Esophagus muscularis mucosa (tissue), 4 donors: ENCODE results near the gene IL1RN.

Experiments used
- EP300 ChIP-seq: sonication (generic); formaldehyde crosslinking; IDR thresholded peaks from one replicate; pipeline ENCODE4 v1.6.1; 2017; ENCODE audit warnings: antibody characterized with exemption
- POLR2AphosphoS5 ChIP-seq, 2 donors: sonication (generic); formaldehyde crosslinking; IDR thresholded peaks; one replicate each; pipeline ENCODE4 v1.6.1; 2017; ENCODE audit warnings: antibody characterized with exemption in 2 of 2
- TF ChIP-seq, protein P1 (sequence below), 3 experiments: fragments of 200-600 bp in 2 of 3; fragments of 450-650 bp in 1 of 3; sonication (generic) in 2 of 3; IDR thresholded peaks; one replicate each; pipeline ENCODE4 v1.5.1; 2017 to 2019; ENCODE audit warnings: antibody characterized with exemption in 3 of 3, mild to moderate bottlenecking in 2 of 3, moderate library complexity in 1 of 3

DNA sequence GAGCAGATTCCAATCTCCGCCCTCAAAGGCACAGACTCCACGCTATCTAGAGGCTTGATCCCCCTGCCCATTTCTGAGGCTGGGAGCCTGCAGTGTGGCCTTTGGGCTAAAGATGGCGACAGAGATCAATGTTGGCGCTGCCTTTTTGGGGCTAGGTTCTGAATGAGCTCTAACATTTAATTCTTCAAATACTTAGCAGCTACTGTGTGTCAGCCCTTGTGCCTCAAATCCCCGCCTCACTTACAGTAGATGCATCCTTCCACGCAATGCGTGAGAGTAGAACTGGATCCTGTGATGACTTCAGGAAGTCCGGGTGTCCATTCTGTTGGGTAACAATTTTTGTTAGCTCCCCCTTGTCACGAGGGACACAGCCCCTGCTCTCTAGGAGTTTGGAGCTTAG, 47.3 kb upstream of the IL1RN start:
- TF ChIP-seq, protein P1, sequence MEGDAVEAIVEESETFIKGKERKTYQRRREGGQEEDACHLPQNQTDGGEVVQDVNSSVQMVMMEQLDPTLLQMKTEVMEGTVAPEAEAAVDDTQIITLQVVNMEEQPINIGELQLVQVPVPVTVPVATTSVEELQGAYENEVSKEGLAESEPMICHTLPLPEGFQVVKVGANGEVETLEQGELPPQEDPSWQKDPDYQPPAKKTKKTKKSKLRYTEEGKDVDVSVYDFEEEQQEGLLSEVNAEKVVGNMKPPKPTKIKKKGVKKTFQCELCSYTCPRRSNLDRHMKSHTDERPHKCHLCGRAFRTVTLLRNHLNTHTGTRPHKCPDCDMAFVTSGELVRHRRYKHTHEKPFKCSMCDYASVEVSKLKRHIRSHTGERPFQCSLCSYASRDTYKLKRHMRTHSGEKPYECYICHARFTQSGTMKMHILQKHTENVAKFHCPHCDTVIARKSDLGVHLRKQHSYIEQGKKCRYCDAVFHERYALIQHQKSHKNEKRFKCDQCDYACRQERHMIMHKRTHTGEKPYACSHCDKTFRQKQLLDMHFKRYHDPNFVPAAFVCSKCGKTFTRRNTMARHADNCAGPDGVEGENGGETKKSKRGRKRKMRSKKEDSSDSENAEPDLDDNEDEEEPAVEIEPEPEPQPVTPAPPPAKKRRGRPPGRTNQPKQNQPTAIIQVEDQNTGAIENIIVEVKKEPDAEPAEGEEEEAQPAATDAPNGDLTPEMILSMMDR (IDR thresholded peaks at IDR 0.05) = peak; percentile 17 to 43 (median 25)
- TF ChIP-seq POLR2AphosphoS5 (IDR thresholded peaks at IDR 0.05) (no peak), EP300 (no peak)
